ENCODE measurements around the gene EIF5. TPM values are rescaled to one million over a fixed set of nuclear protein-coding genes. Genes with fewer than 3 reads are reported as not detected.
A peak's percentile ranks its signal among the peaks of the same experiment; 100 is the strongest.

EIF5 gene
- total RNA-seq, 1 experiment from 2014 or later: 161 TPM

DNA sequence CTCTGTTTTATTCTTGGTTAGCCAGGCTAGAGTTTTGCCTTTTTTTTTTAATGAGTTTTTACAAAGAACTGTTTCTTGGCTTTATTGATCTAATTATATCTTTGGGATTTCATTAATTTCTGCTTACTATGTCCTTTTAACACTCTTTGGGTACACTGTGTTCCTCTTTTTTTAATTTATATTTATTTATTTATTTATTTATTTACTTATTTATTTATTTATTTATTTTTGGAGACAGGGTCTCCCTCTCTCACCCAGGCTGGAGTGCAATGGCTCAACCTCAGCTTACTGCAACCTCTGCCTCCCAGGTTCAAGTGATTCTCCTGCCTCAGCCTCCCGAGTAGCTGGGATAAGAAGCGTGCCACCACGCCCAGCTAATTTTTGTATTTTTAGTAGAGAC is 36.0 kb downstream of the EIF5 start:
- no peak for DNase-seq (ENCODE audit: low read depth)

DNA sequence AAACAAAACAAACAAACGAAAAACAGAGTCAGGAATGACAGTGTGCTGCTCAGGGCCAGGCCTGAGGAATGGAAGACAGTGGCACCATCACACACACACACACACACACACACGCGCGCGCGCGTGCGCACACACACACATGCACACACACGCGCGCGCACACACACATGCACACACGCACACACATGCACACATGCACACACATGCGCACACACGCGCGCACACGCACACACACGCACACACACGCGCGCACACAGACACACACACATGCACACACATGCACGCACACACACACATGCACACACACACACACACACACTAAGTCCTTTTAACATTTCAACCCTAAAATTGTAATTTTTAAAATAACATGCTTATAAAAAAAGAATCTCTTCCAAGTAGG is 38.0 kb downstream of the EIF5 start:
- DNase-seq (ENCODE audit: low read depth): no peak

DNA sequence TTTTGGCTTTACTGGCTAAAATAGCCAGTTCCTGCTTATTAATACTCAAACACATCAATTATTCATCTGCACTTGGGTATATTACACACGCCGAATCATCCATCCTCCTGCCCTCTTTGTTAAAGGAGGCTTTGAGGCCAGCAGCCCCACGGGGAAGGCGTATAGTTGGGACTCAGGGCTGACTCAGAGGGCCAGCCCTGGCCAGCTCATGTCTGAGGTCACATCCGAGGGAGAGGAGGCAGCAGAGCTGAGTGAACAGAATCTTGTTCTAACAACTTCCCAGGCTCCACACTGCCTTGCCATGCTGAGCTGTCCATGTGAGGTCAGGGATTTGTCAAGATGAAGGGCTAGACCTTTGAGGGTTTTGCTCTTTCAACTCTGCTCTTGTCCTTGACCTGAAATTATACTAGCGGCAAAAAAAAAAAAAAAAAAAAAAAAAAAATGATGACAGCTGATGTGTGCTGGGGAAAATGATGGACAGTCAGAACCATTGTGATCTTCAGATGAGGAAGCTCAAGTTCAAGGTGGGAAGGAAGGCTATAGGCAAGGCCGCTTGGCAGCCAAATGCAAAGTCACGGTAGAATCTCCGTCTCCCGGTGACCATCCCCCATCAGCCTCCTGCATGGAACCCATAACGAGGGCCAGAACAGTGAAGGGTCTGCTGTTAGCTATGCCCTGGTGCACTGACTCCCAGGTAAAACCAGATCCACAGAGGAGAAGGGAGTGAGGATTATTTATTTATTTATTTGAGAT is 38.7 kb downstream of the EIF5 start:
- DNase-seq (ENCODE audit: low read depth): peak; percentile 97

DNA sequence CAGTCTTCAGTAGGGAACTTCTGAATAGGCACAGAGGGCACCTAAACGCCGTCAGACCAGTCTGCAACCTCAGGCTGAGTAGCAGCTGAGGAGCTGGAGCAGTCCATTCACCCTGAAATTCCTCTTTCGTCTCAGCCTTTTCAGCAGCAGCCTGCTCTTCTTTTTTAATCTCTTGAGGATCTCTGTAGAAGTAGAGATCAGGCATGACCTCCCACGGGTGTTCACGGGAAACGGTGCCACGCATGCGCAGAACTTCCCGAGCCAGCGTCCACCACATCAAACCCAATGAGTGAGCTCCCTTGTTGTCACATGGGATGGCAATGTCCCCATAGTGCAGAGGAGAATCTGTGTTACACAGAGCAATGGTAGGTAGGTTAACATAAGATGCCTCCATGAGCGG is 40.1 kb downstream of the EIF5 start:
- DNase-seq (ENCODE audit: low read depth): no peak

DNA sequence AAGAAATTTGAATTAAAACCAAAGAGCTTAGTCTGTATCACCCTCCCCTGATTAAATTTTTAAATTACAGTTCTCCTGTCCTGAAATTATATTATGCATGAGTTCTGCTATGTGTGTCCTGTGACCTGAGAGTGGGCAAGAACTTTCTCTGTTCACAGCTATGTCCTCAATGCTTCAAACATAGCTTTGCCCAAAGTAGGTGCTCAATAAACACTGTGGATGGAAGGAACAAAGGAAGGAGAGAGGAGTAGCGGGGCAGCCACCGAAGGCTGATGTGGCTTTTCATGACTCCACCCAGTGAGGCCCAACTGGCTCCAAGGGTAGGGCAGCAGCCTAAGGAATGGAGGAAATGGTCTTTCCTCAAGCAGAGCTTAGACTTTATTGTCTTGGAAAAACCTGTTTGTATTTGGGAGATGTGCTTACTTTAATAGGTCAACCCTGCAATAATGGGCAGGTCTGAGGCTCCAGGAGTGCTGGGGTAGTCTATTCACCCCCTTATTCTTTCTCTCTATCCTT is 43.5 kb downstream of the EIF5 start:
- DNase-seq (ENCODE audit: low read depth): no peak

DNA sequence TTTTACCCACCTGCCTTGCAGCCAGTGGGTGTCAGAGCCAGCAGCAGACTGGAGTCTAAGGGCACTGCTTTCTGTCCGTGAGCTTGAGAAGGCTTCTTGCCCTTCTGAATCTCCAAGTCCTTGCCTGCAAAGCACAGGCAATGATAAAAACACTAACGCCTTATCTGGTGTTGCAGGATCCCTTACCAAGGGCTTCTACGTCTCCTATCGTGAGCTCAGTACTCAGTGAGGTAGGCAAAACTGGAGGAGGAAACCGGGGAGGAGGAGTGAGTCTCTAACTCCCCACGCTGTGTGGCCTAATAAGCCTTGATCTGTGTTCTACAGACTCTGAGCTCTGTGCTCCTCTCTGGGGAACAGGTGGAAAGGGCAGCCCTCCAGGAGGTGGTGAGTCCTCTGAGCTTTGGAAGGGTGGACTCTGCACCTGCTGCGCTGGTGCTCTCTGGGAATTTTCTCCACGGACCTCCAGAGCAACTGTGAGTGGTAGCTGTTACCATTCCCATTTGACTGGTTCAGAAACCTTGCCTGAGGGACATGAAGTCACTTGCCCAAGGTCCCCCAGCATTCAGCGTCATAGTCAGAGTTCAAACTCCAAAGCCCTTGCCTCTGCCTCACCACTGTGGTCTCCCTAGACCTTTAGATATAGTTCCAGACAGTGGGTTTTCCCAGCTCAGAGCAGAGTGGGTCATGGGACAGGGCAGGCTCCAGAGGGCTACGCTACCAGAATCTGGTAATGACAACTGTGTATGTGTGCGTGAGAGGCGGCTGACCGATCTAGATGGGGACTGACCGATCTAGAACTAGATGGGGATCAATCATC is 44.2 kb downstream of the EIF5 start:
- no peak for DNase-seq (ENCODE audit: low read depth)

DNA sequence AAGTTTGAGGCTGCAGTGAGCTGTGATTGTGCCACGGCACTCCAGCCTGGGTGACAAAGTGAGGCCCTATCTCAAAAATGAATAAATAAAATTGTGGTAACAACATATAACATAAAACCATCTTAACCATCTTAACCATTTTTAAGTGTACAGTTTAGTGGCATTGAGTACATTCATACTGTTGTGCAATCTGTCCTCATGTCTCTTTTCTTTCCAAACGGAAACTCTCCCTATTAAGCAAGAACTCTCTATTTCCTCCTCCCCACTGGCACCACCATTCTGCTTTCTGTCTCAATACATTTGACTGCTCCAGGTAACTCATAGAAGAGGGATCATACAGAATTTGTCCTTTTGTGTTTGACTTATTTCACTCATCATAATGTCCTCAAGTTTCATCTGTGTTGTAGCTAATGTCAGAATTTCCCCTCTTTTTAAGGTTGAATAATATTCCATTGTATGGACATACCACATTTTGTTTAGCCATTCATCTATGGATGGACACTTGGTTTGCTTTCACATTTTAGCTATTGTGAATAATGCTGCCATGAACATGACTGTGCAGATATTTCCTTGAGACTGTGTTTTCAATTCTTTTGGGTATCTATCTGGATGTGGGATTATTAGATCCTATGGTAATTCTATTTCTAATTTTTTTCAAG is 46.8 kb downstream of the EIF5 start:
- DNase-seq (ENCODE audit: low read depth): no peak

DNA sequence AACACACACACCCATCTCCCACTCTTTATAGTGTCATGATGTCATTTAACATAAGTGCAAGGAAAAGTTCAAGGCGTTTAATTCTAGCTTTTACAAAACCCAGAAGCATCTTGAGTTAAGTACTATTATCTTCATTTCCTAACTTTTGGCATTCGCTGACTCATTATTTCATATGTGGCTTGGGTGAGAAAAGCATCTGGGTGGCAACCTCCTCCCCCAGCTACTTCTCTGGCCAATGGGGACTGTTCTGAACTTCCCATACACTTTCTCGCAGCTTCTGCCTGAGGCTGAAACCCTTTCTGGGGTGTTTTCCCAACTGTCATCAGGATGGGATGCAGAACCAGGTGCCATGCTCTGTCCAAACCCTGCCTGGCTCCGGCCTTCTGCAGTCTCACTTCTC is 48.3 kb downstream of the EIF5 start:
- peak; percentile 59 for DNase-seq (ENCODE audit: low read depth)

DNA sequence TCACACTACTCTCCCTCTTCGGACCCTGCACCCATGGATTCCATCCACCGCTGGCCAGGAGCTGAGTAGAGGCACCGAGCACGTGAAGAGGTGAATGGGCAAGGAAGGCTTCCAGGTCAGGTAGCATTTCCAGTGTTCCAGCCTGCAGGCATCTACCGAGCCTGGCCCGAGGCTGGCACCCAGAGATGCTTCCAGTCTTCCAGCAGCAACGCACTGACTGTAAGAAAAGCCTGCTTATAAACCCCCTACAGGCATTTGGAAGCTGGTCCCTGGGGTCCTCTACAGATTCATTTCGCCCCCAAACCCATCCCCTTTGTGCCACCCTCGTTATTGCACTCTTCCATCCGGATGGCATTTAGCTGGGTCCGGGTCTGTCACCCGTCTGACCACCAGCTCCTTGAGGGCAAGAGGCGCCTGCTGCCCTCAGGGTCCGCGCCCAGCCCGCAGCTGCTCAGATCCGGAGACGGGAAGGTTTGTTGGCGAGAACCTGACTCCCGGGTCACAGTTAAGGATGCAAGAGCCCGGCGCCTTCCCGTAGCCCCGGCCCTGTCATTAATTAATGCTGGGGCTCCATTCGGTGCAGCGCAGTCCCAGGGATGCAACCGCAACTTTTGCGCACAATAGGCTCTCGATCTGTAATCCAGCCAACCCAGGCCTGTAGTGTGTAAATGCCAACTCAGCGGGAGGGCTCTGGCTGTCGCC is 50.6 kb downstream of the EIF5 start:
- no peak for DNase-seq (ENCODE audit: low read depth)

DNA sequence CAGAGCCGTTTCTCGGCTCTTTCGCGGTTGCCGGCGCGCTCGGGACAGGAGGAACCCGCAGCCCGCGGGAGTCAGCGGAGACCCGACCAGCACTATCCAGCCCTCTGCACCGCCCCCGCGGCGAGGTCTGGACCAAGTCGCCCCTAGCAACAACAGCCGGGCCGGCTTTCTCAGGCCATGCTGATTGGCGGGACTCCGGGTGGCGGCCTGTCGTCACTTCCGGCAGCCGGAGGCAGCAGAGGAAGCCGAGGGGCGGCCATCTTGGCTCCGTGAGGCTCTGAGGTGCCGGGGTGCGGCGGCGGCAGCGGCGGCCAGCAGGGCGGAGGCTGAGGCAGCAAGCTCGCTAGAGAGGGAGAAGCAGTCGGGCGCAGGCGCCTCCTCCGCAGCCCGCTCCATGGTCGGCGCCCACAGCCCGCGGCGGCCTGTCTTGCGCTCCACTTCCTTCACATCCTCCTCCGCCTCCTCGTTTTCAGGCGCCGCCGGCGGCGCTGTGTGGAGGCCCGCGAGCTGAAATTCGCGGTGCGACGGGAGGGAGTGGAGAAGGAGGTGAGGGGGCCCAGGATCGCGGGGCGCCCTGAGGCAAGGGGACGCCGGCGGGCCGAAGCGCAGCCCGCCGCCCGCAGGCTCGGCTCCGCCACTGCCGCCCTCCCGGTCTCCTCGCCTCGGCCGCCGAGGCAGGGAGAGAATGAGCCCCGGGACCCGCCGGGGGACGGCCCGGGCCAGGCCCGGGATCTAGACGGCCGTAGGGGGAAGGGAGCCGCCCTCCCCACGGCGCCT is 51.3 kb downstream of the EIF5 start, which contains the start of gene MARK3:
TSS of gene MARK3 (plus strand) at position 264 of the 777 bp plus-strand sequence. CDS start 615 bp downstream, outside the sequence.
- peak; percentile 99 for DNase-seq (ENCODE audit: low read depth)

DNA sequence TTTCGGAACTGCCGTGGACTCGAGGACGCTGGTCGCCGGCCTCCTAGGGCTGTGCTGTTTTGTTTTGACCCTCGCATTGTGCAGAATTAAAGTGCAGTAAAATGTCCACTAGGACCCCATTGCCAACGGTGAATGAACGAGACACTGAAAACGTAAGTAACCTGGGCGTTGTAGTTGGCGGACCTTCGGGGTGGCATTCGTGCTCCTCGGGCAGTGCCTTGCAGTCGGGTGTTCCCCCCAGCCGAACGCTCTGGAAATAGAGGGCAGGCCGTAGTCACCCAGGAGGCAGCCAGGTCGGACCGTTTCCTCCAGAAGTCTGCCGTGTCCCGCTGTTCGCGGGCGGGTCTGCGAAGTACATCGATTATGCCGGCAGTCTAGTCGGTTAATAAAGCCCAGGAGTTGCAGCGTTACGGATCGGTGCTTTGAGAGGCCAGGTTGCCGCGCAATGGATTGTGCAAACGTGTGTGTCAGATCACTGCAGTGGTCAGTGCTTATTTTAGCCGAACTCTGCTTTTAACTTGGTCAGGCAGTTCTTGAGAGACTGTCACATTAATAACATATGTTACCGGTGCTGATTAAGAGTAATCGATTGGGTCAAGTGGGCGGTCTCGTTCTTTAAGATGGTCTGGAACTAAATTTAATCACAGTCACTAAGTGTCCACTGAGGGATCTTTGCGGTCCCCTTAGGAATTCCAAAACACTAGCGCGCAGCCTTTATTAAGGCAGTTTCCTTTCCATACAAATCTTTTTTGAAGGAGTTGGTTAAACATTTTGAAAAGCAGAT is 52.1 kb downstream of the EIF5 start:
- peak; percentile 21 for DNase-seq (ENCODE audit: low read depth)

DNA sequence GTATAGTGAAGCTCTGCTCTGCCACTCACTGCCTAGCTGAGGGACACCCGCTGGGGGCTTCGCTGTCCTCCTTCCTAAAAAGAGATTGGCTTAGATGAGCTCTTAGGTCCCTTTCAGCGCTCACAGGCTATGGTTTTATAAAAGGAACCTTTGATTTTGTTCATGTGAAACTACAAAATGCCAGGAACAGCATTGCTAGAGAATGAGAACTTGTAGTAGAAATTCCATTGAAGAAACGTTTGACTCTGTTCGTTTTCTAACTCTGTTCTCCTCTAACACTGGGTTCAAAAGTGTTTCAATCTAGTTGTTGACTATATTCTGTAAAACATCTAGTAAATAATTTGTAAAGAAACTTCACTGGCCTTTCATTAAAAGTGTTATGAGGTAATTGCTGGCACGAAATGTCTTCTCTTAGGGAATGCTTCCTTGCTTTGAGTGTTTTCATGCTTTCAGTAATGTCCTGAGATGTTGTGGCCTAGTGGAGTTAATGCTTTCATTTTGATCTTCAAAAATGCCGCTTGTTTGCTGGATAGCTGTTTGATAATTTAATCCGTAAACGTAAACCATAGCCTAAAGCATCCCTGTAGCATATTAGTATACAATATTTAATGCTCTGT is 52.8 kb downstream of the EIF5 start:
- DNase-seq (ENCODE audit: low read depth): no peak

DNA sequence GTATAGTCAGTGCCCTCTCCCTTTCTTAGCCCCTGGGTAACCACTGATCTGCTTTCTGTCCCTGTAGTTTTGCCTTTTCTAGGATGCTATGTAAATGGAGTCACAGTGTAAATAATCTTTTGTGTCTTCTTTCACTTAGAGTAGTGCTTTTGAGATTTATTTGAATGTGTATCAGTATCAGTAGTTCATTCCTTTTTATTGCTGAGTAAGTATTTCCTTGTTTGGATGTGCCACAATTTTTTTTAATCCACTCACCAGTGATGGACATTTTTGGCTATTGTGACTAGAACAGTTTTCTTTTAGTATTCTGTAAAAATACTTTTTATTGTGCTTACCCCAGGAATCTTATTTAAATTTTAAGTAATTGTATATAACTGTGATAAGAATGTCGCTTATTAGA is 54.6 kb downstream of the EIF5 start:
- no peak for DNase-seq (ENCODE audit: low read depth)

DNA sequence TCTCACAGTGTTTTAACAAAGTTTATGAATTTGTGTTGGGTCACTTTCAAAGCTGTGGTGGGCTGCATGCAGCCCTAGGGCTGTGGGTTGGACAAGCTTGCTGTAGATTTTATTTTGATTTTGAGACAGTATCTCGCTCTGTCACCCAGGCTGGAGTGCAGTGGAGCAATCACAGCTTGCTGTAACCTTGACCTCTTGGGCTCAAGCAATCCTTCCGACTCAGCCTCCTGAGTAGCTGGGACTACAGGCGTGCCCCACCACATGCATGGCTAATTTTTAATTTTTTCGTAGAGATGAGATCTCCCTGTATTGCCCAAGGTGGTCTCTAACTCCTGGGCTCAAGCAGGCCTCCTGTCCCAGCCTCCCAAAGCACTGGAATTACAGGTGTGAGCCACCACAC is 56.6 kb downstream of the EIF5 start:
- no peak for DNase-seq (ENCODE audit: low read depth)

DNA sequence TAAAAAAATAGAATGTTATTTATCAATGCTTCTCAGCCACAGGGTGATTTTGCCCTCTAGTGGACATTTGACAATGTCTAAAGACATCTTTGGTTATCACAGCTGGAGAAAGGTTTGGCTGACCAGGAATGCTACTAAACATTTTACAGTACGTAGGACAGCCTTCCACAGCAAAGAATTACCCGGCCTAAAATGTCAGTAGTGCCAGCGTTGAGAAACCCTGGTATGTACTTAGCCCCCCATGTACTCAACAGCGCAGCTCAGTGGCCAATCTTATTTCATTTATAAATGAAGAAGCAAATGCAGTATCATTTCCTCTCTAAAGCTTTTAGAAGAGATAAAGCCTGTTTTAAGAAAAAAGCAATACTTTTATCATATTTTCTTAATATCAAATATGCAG is 57.0 kb downstream of the EIF5 start:
- DNase-seq (ENCODE audit: low read depth): peak; percentile 51

DNA sequence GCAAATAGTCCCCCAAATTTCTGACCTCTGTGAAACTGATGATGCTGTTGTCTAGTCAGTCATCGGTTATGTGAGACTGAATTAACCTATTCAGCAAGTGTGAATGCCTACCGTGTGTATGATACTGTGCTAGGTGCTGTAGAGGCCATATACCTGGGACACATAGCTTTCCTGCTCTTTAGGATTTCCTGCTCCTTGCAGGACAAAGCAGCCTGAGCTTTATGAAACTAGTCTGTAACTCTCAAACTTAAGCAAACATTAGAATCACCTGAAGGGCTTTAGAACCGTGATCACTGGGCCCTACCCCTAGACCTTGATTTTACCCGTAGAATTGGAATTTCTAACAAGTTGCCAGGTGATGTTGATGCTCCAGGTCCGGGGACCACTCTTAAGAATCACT is 58.1 kb downstream of the EIF5 start:
- no peak for DNase-seq (ENCODE audit: low read depth)

DNA sequence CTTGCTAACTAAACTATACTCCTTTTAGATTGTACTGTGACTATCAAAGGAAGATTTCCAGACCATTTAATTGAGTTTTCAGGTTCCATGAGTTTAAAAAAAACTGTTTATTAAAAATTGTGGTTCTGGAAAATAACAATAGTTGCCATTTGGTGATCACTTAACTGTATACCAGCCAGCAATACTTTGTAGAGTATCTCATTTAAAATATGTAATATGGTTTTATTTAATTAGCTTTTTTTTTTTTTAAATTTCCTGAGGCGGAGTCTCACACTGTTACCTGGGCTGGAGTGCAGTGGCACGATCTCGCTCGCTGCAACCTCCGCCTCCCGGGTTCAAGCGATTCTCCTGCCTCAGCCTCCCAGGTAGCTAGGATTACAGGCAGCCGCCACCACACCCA is 58.5 kb downstream of the EIF5 start:
- DNase-seq (ENCODE audit: low read depth): no peak

DNA sequence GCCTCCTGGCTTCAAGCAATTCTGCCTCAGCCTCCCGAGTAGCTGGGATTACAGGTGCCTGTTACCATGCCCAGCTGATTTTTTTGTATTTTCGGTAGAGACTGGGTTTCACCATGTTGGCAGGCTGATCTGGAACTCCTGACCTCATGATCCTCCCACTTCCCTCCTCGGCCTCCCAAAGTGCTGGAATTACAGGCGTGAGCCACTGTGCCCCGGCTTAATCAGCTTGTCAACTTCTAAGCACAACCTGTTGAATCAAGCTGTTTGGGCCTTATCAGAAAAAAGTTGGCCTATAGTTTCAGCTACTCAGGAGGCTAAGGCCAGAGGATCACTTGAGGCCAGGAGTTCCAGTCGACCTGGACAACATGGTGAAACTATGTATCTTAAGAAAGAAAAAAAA is 59.0 kb downstream of the EIF5 start:
- no peak for DNase-seq (ENCODE audit: low read depth)
